Measurements from ENCODE around the gene XRCC1. TPM values are rescaled to one million over a fixed set of nuclear protein-coding genes. Genes with fewer than 3 reads are reported as not detected.

The XRCC1 gene
- total and polyA plus RNA-seq, 9 of the 15 experiments (the other 6 are each of a cell fraction or from before 2014, with no cell fraction given) = 1.5 to 36.9 (median 24.9) TPM

GRCh38 chr19:43496960-43497359 is 78.4 kb downstream of the XRCC1 start (continued):
- no peak for TF ChIP-seq BRF1 (IDR thresholded peaks at IDR 0.05; ENCODE audit: borderline replicate concordance, extremely low read depth, insufficient read length)
- TF ChIP-seq ZNF318 (IDR thresholded peaks at IDR 0.05; ENCODE audit: borderline replicate concordance in 1 of 2, low read depth in 1 of 2) = no peak
- no peak for TF ChIP-seq ZNF217 (CRISPR knock-in tag; IDR thresholded peaks at IDR 0.05)
- TF ChIP-seq MTF1 (CRISPR knock-in tag; IDR thresholded peaks at IDR 0.05; ENCODE audit: borderline replicate concordance) = no peak
- TF ChIP-seq CREB3L1 (IDR thresholded peaks at IDR 0.05; ENCODE audit: borderline replicate concordance, low read depth) = no peak
